Measurements from ENCODE around the gene PYGL. TPM values are rescaled to one million over a fixed set of nuclear protein-coding genes. Genes with fewer than 3 reads are reported as not detected.

PYGL gene
- total RNA-seq, 1 donor from 2014 or later, result 12.0 TPM

DNA sequence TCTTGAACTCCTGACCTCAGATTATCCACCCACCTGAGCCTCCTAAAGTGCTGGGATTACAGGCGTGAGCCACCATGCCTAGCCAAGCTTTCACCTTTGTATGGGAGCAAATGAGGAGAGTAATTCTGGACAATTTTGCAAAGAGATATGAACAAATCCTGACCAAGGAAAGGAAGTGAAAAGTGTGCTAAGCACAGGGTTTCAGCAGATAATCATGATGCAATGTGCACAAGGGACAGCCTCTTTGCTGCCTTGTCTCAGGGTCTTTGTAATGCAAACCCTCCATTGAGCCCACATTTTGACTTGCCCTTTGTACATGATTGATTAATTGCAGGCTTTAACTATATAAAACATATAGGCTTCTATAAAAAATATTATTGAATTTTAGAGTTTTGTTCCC lies 9.2 kb upstream of the PYGL start:
- DNase-seq (ENCODE audit: low spot score, unreplicated experiment), result no peak
- no peaks in the 10 kb centered on the region for H3K9me3 Mint-ChIP-seq (ENCODE audit: low read depth)
- no peaks in the 10 kb centered on the region for H3K4me1 Mint-ChIP-seq (ENCODE audit: low read depth)
- peaks cover 4% of the 10 kb centered on the region for H3K27me3 Mint-ChIP-seq
- TF ChIP-seq, protein P1, sequence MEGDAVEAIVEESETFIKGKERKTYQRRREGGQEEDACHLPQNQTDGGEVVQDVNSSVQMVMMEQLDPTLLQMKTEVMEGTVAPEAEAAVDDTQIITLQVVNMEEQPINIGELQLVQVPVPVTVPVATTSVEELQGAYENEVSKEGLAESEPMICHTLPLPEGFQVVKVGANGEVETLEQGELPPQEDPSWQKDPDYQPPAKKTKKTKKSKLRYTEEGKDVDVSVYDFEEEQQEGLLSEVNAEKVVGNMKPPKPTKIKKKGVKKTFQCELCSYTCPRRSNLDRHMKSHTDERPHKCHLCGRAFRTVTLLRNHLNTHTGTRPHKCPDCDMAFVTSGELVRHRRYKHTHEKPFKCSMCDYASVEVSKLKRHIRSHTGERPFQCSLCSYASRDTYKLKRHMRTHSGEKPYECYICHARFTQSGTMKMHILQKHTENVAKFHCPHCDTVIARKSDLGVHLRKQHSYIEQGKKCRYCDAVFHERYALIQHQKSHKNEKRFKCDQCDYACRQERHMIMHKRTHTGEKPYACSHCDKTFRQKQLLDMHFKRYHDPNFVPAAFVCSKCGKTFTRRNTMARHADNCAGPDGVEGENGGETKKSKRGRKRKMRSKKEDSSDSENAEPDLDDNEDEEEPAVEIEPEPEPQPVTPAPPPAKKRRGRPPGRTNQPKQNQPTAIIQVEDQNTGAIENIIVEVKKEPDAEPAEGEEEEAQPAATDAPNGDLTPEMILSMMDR (IDR thresholded peaks at IDR 0.05; ENCODE audit: unreplicated experiment), result no peak
- H3K4me3 Mint-ChIP-seq (ENCODE audit: low read depth), result no peak overlapping the region
- H3K27ac Mint-ChIP-seq, result no peak overlapping the region
- H3K36me3 Mint-ChIP-seq (ENCODE audit: insufficient read depth), result no peaks in the 10 kb centered on the region

DNA sequence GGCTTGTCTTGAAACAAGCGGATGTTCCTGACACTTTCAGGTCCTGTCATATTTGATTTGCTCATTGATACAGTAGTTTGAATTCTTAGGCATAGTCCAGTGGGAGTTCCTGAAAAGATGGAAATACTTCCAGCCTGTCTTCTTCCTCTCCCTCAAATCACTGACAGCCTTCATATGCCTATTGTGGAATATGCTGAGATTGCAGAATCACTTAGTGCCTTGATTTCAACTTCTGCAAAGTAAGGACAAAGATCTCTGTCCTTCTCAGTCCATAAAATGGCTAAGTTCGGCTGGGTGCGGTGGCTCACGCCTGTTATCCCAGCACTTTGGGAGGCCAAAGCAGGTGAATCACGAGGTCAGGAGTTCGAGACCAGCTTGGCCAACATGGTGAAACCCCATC lies 6.7 kb upstream of the PYGL start:
- Mint-ChIP-seq H3K9me3 (ENCODE audit: low read depth) (no peaks in the 10 kb centered on the region), H3K27me3 (peaks cover 4% of the 10 kb centered on the region), H3K4me3 (ENCODE audit: low read depth) (no peak overlapping the region), H3K27ac (no peak overlapping the region), H3K36me3 (ENCODE audit: insufficient read depth) (no peaks in the 10 kb centered on the region), H3K4me1 (ENCODE audit: low read depth) (peaks cover 2% of the 10 kb centered on the region)
- TF ChIP-seq, protein P1 (IDR thresholded peaks at IDR 0.05; ENCODE audit: unreplicated experiment), result no peak
- DNase-seq (ENCODE audit: low spot score, unreplicated experiment), result no peak

DNA sequence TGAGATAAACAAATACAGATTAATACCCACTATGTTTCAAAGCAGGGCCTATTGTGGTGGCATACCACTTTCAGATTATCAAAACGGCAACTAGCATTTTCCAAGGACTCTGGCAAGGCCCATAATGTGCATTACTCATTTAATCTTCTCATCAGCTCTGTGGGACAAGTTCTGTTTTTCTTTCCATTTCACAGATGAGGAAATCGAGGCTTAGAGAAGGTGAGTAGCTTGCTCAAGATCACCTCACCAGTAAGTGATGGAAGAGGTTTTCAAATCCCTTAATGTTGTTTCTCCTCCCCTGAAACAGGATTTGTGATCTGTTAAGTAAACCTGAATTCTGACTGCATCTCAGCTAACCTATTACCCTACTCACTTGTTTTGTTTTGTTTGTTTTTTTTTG lies 3.9 kb upstream of the PYGL start:
- Mint-ChIP-seq H3K27ac (no peak overlapping the region), H3K36me3 (ENCODE audit: insufficient read depth) (no peaks in the 10 kb centered on the region), H3K9me3 (ENCODE audit: low read depth) (no peaks in the 10 kb centered on the region), H3K27me3 (peaks cover 12% of the 10 kb centered on the region), H3K4me1 (ENCODE audit: low read depth) (peaks cover 10% of the 10 kb centered on the region), H3K4me3 (ENCODE audit: low read depth) (no peak overlapping the region)
- TF ChIP-seq, protein P1 (IDR thresholded peaks at IDR 0.05; ENCODE audit: unreplicated experiment), result no peak
- no peak for DNase-seq (ENCODE audit: low spot score, unreplicated experiment)

DNA sequence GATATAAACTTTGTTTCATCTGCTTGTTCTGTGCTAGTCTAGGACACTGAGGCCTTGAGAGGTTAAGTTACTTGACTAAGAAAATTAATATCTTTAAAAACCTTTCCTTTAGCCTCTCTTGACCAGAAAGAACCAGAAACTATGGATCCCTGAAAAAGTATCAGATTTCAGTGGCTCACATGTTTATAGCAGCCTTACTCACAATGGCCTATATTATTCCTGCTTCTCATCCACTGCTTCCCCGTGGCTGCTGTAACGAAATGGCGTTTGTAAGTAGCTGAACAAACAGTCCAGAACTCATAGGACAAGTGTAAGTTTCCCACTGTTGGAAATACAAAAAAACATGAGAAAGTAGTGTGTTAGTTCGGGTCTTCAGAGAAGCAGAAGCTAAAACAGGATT lies 3.2 kb upstream of the PYGL start:
- Mint-ChIP-seq H3K4me1 (ENCODE audit: low read depth) (peaks cover 12% of the 10 kb centered on the region), H3K27ac (no peak overlapping the region), H3K36me3 (ENCODE audit: insufficient read depth) (no peaks in the 10 kb centered on the region), H3K4me3 (ENCODE audit: low read depth) (no peak overlapping the region), H3K9me3 (ENCODE audit: low read depth) (no peaks in the 10 kb centered on the region), H3K27me3 (peaks cover 8% of the 10 kb centered on the region)
- TF ChIP-seq, protein P1 (IDR thresholded peaks at IDR 0.05; ENCODE audit: unreplicated experiment), result no peak
- no peak for DNase-seq (ENCODE audit: low spot score, unreplicated experiment)

DNA sequence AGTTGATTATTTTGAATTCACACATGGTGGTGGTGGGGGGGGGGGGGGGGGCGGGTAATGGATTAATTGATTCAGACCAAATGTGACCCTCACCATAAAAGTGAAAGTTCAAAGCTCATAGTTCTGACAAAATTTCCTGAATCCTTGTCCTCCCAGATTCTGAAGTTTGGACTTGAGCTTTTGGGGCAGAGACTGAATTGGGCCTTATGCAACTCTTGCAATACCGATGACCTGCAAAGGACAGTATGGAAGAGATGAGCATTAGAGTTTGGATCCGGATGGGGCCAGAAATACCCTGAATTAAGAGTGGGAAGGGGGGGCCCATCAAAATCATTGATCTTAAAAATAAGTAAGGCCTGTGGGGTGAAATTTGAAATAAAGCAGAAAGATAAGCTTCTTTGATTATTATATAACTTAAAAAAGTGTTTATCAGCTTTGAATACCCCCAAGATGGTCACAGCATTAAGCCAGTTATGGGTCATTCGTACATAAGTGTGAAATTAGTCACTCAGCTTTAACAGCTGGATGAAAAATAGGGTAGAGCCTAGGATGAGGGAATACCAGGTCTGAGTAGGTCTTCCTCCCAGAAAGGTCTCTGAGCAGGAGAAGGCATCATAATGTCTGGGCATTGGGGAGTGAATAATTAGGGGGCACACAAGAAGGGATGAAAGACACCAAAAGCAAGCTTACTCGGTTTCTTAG lies 2.1 kb upstream of the PYGL start:
- no peak overlapping the region for H3K27ac Mint-ChIP-seq
- H3K9me3 Mint-ChIP-seq (ENCODE audit: low read depth), result no peaks in the 10 kb centered on the region
- H3K4me3 Mint-ChIP-seq (ENCODE audit: low read depth), result no peak overlapping the region
- H3K4me1 Mint-ChIP-seq (ENCODE audit: low read depth), result peaks cover 12% of the 10 kb centered on the region
- TF ChIP-seq, protein P1 (IDR thresholded peaks at IDR 0.05; ENCODE audit: unreplicated experiment), result no peak
- peaks cover 12% of the 10 kb centered on the region for H3K27me3 Mint-ChIP-seq
- no peak for DNase-seq (ENCODE audit: low spot score, unreplicated experiment)
- no peaks in the 10 kb centered on the region for H3K36me3 Mint-ChIP-seq (ENCODE audit: insufficient read depth)

All from progenitor cell of endocrine pancreas (in vitro differentiated cells).